Caco-2 (cell line): ENCODE measurements around the gene SLC5A8. TPM values are rescaled to one million over a fixed set of nuclear protein-coding genes. Genes with fewer than 3 reads are reported as not detected.

Experiments
- BruUV-seq: library from RNA; stranded (reverse); fragments of 400-500 nt; replicated peaks from 2 replicates; lab custom pipeline; 2021; lab: Mats Ljungman, UMichigan
- CTCF ChIA-PET: fragments of 300-600 bp; sonication (Branson Sonifier 250); formaldehyde crosslinking; loops from one replicate; lab custom pipeline; 2022; ENCODE audit warnings: antibody characterized with exemption; lab: Charles Lee
- POLR2A ChIA-PET: fragments of 300-600 bp; sonication (Branson Sonifier 250); formaldehyde crosslinking; loops from one replicate; lab custom pipeline; 2022; ENCODE audit warnings: antibody characterized with exemption; lab: Charles Lee
- DNase-seq, 2 experiments: peaks; one replicate each; pipeline versions ENCODE4 v3.0.0 to v3.0.0-alpha.2; 2020 to 2022
- H3K27me3 ChIP-seq: replicated peaks from 2 replicates; pipeline ENCODE4 v1.6.0; 2011; ENCODE audit warnings: low read length; ENCODE audit not compliant: control insufficient read depth, insufficient read depth
- H3K36me3 ChIP-seq: 2 replicates; pipeline ENCODE4 v1.5.1; 2011; ENCODE audit warnings: low read length; ENCODE audit not compliant: control insufficient read depth, insufficient read depth
- H3K4me1 ChIP-seq: fragments of 250-450 bp; sonication (Bioruptor Pico); 2 replicates; pipeline ENCODE4 v1.5.1; 2020; ENCODE audit warnings: mild to moderate bottlenecking
- H3K4me3 ChIP-seq: 2 replicates; pipeline ENCODE4 v1.5.1; 2011; ENCODE audit warnings: low read depth, mild to moderate bottlenecking, control low read depth, low read length
- H3K9me3 ChIP-seq: fragments of 250-450 bp; sonication (Bioruptor Pico); 2 replicates; pipeline ENCODE4 v1.5.1; 2020; ENCODE audit warnings: mild to moderate bottlenecking, moderate library complexity
- H3K27ac Mint-ChIP-seq: one replicate; pipeline ENCODE4 v1.8.0; 2022; ENCODE audit warnings: mixed read lengths; ENCODE audit not compliant: unreplicated experiment
- H3K27me3 Mint-ChIP-seq: one replicate; pipeline ENCODE4 v1.8.0; 2022; ENCODE audit warnings: mixed read lengths; ENCODE audit not compliant: insufficient read depth, unreplicated experiment
- H3K36me3 Mint-ChIP-seq: one replicate; pipeline ENCODE4 v1.8.0; 2022; ENCODE audit warnings: mild to moderate bottlenecking, mixed read lengths; ENCODE audit not compliant: insufficient read depth, unreplicated experiment
- H3K4me1 Mint-ChIP-seq: one replicate; pipeline ENCODE4 v1.8.0; 2022; ENCODE audit warnings: low read depth, mixed read lengths; ENCODE audit not compliant: unreplicated experiment
- H3K4me3 Mint-ChIP-seq: one replicate; pipeline ENCODE4 v1.8.0; 2022; ENCODE audit warnings: mild to moderate bottlenecking, moderate library complexity, mixed read lengths; ENCODE audit not compliant: unreplicated experiment
- H3K9me3 Mint-ChIP-seq: one replicate; pipeline ENCODE4 v1.8.0; 2022; ENCODE audit warnings: mixed read lengths; ENCODE audit not compliant: unreplicated experiment
- CTCF ChIP-seq, 2 experiments: fragments of 200-600 bp in 1 of 2; IDR thresholded peaks; 1 replicate in 1 of 2; 2 replicates in 1 of 2; pipeline versions ENCODE4 v1.5.1 to v1.8.0; 2011 to 2022; ENCODE audit warnings: antibody characterized with exemption in 1 of 2, control low read depth in 1 of 2, inconsistent platforms in 1 of 2, low read depth in 1 of 2, low read length in 1 of 2, mild to moderate bottlenecking in 1 of 2, moderate library complexity in 1 of 2; ENCODE audit not compliant: insufficient read depth in 1 of 2, severe bottlenecking in 1 of 2, unreplicated experiment in 1 of 2
- intact Hi-C: fragments of 100-400 bp; cut with micrococcal nuclease; formaldehyde crosslinking; loops from one replicate; pipeline ENCODE4 v1.10.0; 2022; ENCODE audit not compliant: unreplicated experiment
- total RNA-seq: library from RNA; stranded (reverse); gene quantifications from 2 replicates; pipeline ENCODE4 v1.2.3, GENCODE V29; 2022

Gene SLC5A8
- total RNA-seq, 1 experiment from 2014 or later: not detected

GRCh38 chr12:101127521-101128219 lies 82.4 kb downstream of the SLC5A8 start:
- no TSS peak for BruUV-seq
- DNase-seq: no peak
- no peak overlapping the region for H3K27ac Mint-ChIP-seq
- peaks cover 4% of the 10 kb centered on the region for H3K27me3 Mint-ChIP-seq
- Histone ChIP-seq H3K4me3 (no peak overlapping the region), H3K27me3 (no peaks in the 10 kb centered on the region), H3K36me3 (no peaks in the 10 kb centered on the region), H3K9me3 (no peaks in the 10 kb centered on the region), H3K4me1 (no peaks in the 10 kb centered on the region)
- H3K36me3 Mint-ChIP-seq: no peaks in the 10 kb centered on the region
- H3K4me3 Mint-ChIP-seq: no peak overlapping the region
- POLR2A ChIA-PET: no interaction called here
- TF ChIP-seq CTCF (IDR thresholded peaks at IDR 0.05; ENCODE audit: insufficient read depth in 1 of 2, low read depth in 1 of 2, low read length in 1 of 2, severe bottlenecking in 1 of 2, unreplicated experiment in 1 of 2): no peak
- CTCF ChIA-PET: no interaction called here
- H3K9me3 Mint-ChIP-seq: no peaks in the 10 kb centered on the region
- no peaks in the 10 kb centered on the region for H3K4me1 Mint-ChIP-seq
- intact Hi-C loops: no loop called here

GRCh38 chr12:101117842-101118241 lies 92.2 kb downstream of the SLC5A8 start:
- no peak for TF ChIP-seq CTCF (IDR thresholded peaks at IDR 0.05; ENCODE audit: insufficient read depth in 1 of 2, low read depth in 1 of 2, low read length in 1 of 2, severe bottlenecking in 1 of 2, unreplicated experiment in 1 of 2)
- no peak overlapping the region for H3K4me3 Mint-ChIP-seq

GRCh38 chr12:101116911-101117310 lies 93.1 kb downstream of the SLC5A8 start:
- no peak overlapping the region for H3K4me3 ChIP-seq
- Mint-ChIP-seq H3K4me1 (no peaks in the 10 kb centered on the region), H3K9me3 (no peaks in the 10 kb centered on the region), H3K27ac (no peak overlapping the region), H3K4me3 (no peak overlapping the region), H3K36me3 (no peaks in the 10 kb centered on the region), H3K27me3 (no peaks in the 10 kb centered on the region)
- intact Hi-C loops: no loop called here
- DNase-seq: no peak
- BruUV-seq: no TSS peak
- no peaks in the 10 kb centered on the region for H3K36me3 ChIP-seq
- ChIA-PET POLR2A (no interaction called here), CTCF (no interaction called here)
- no peak for TF ChIP-seq CTCF (IDR thresholded peaks at IDR 0.05; ENCODE audit: insufficient read depth in 1 of 2, low read depth in 1 of 2, low read length in 1 of 2, severe bottlenecking in 1 of 2, unreplicated experiment in 1 of 2)
- no peaks in the 10 kb centered on the region for H3K9me3 ChIP-seq
- no peaks in the 10 kb centered on the region for H3K27me3 ChIP-seq
- no peaks in the 10 kb centered on the region for H3K4me1 ChIP-seq

More at GRCh38 chr12:101117842-101118241, 92.2 kb downstream of the SLC5A8 start:
- ChIA-PET POLR2A (no interaction called here), CTCF (no interaction called here)
- no peaks in the 10 kb centered on the region for H3K27me3 ChIP-seq
- Mint-ChIP-seq H3K27me3 (no peaks in the 10 kb centered on the region), H3K9me3 (no peaks in the 10 kb centered on the region), H3K4me1 (no peaks in the 10 kb centered on the region), H3K27ac (no peak overlapping the region), H3K36me3 (no peaks in the 10 kb centered on the region)
- DNase-seq: no peak
- BruUV-seq: no TSS peak
- intact Hi-C loops: no loop called here
- no peaks in the 10 kb centered on the region for H3K36me3 ChIP-seq
- H3K9me3 ChIP-seq: no peaks in the 10 kb centered on the region
- no peaks in the 10 kb centered on the region for H3K4me1 ChIP-seq
- no peak overlapping the region for H3K4me3 ChIP-seq
